ENCODE data around the gene PPP6R3. TPM values are rescaled to one million over a fixed set of nuclear protein-coding genes. Genes with fewer than 3 reads are reported as not detected.

The PPP6R3 gene
- total and polyA plus RNA-seq, 2 experiments from 2014 or later, result 41.9 to 118 TPM

DNA sequence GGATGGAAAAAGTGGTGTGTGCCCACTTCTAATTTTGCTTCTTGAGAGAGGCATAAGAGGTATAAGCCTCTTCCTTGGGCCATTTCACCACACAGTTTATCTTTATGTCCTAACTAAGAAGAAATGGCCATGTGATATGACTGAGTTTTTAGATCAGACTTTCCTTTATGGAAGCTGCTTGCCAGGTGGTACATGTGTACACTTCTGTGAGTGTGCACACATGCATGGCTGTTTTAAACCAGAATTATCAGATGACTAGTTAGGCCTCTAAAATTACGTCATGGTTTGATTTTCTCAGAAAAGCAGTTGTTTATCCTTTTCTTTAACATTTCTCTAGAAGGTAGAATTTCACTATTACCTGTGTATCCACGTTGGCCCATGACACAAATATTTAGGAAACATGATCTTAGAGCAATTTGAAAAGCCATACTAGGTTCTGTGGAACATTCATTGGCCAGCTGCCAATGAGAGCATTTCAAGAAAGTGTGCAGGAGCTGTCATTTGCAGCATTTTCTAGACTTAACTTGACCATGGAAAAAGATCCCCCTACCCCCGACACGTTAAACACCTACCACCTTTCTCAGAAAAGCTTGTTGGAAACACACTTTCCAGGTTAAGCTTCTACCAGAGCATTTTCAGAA lies 114.6 kb downstream of the PPP6R3 start:
- Histone ChIP-seq H3K36me3 (peaks cover 69% of the 10 kb centered on the region), H3K27me3 (no peaks in the 10 kb centered on the region), H3K9me3 (ENCODE audit: low read depth) (no peaks in the 10 kb centered on the region), H3K4me1 (ENCODE audit: low read depth) (no peaks in the 10 kb centered on the region), H3K4me3 (no peak overlapping the region), H3K27ac (peak overlapping the region; percentile 16)
- DNase-seq (ENCODE audit: low read depth in 1 of 2, low spot score in 1 of 2), result no peak
- TF ChIP-seq, protein P1, sequence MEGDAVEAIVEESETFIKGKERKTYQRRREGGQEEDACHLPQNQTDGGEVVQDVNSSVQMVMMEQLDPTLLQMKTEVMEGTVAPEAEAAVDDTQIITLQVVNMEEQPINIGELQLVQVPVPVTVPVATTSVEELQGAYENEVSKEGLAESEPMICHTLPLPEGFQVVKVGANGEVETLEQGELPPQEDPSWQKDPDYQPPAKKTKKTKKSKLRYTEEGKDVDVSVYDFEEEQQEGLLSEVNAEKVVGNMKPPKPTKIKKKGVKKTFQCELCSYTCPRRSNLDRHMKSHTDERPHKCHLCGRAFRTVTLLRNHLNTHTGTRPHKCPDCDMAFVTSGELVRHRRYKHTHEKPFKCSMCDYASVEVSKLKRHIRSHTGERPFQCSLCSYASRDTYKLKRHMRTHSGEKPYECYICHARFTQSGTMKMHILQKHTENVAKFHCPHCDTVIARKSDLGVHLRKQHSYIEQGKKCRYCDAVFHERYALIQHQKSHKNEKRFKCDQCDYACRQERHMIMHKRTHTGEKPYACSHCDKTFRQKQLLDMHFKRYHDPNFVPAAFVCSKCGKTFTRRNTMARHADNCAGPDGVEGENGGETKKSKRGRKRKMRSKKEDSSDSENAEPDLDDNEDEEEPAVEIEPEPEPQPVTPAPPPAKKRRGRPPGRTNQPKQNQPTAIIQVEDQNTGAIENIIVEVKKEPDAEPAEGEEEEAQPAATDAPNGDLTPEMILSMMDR (IDR thresholded peaks at IDR 0.05; ENCODE audit: low read depth, low read length), result no peak

DNA sequence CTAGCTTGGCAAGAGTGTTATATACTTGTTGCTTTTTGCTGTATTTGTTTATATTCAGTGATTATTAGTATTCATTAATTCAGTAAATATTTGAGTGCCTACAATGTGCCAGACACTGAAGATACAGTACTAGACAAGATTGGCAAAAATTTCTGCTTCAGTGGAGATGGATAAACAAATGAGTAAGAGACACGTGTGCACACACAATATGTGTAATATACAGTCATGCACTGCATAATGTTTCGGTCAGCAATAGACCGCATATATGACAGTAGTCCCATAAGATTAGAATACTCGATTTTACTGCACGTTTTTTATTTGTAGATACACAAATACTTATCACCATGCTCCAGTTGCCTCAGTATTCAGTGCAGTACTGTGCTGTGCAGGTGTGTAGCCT lies 118.9 kb downstream of the PPP6R3 start:
- TF ChIP-seq, protein P1 (IDR thresholded peaks at IDR 0.05; ENCODE audit: low read depth, low read length), result no peak
- no peak overlapping the region for H3K27ac ChIP-seq
- DNase-seq (ENCODE audit: low read depth in 1 of 2, low spot score in 1 of 2), result no peak
- H3K36me3 ChIP-seq, result peaks cover 45% of the 10 kb centered on the region
- H3K4me1 ChIP-seq (ENCODE audit: low read depth), result no peaks in the 10 kb centered on the region
- no peaks in the 10 kb centered on the region for H3K9me3 ChIP-seq (ENCODE audit: low read depth)
- no peak overlapping the region for H3K4me3 ChIP-seq
- no peaks in the 10 kb centered on the region for H3K27me3 ChIP-seq

DNA sequence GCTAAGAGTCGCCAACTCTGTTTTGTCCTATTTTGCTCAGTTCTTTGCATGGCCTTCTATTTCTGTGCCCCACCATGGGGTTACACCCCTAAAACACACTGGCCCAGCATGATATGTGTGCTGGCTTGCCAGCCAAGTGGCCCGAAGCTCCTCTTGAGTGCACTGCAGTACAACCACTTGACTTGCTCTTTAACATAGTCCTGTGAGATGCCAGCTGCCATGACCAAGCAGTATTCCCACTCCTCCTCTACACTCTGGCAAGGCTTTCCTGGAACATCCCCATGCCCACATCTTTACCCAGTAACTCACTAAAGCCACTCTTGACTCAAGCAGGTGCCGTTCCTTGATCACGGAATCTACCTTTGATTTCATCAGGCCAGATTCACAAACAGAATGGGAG lies 120.9 kb downstream of the PPP6R3 start:
- Histone ChIP-seq H3K27me3 (no peaks in the 10 kb centered on the region), H3K4me3 (no peak overlapping the region), H3K27ac (peak overlapping the region; percentile 57), H3K36me3 (peaks cover 51% of the 10 kb centered on the region), H3K4me1 (ENCODE audit: low read depth) (no peaks in the 10 kb centered on the region), H3K9me3 (ENCODE audit: low read depth) (no peaks in the 10 kb centered on the region)
- DNase-seq (ENCODE audit: low read depth in 1 of 2, low spot score in 1 of 2), result no peak
- TF ChIP-seq, protein P1 (IDR thresholded peaks at IDR 0.05; ENCODE audit: low read depth, low read length), result no peak

GRCh38 chr11:68581901-68582300 lies 121.3 kb downstream of the PPP6R3 start:
- Histone ChIP-seq H3K27ac (peak overlapping the region; percentile 57), H3K4me3 (no peak overlapping the region), H3K4me1 (ENCODE audit: low read depth) (no peaks in the 10 kb centered on the region), H3K9me3 (ENCODE audit: low read depth) (no peaks in the 10 kb centered on the region), H3K27me3 (no peaks in the 10 kb centered on the region), H3K36me3 (peaks cover 47% of the 10 kb centered on the region)
- DNase-seq (ENCODE audit: low read depth in 1 of 2, low spot score in 1 of 2), result no peak
- TF ChIP-seq, protein P1 (IDR thresholded peaks at IDR 0.05; ENCODE audit: low read depth, low read length), result no peak

GRCh38 chr11:68582416-68583040 lies 122.0 kb downstream of the PPP6R3 start:
- H3K9me3 ChIP-seq (ENCODE audit: low read depth), result no peaks in the 10 kb centered on the region
- TF ChIP-seq, protein P1 (IDR thresholded peaks at IDR 0.05; ENCODE audit: low read depth, low read length), result no peak
- H3K36me3 ChIP-seq, result peaks cover 41% of the 10 kb centered on the region

More at GRCh38 chr11:68582416-68583040, 122.0 kb downstream of the PPP6R3 start:
- Histone ChIP-seq H3K27ac (peak overlapping the region; percentile 57), H3K27me3 (no peaks in the 10 kb centered on the region), H3K4me3 (no peak overlapping the region), H3K4me1 (ENCODE audit: low read depth) (no peaks in the 10 kb centered on the region)
- DNase-seq (ENCODE audit: low read depth in 1 of 2, low spot score in 1 of 2), result no peak

Data from cardiac muscle cell (in vitro differentiated cells and primary cell).